HepG2 (cell line): Measurements from ENCODE around the gene SLC1A4. TPM values are rescaled to one million over a fixed set of nuclear protein-coding genes. Genes with fewer than 3 reads are reported as not detected.

Experiments
- ATAC-seq: fragments of 200-7000 bp; cut with Tn5 transposase; 3 replicates; pipeline ENCODE4 v1.9.1; 2020; ENCODE audit warnings: mild to moderate bottlenecking, moderate library complexity
- BruUV-seq: library from RNA; stranded (reverse); fragments of 400-500 nt; replicated peaks from 2 replicates; lab custom pipeline; 2021; lab: Mats Ljungman, UMichigan
- CTCF ChIA-PET: fragments of 300-600 bp; formaldehyde crosslinking; extraction: SDS; loops from one replicate; lab custom pipeline; 2021; ENCODE audit warnings: low total read pairs, inconsistent platforms, low intra/inter-chr PET ratio; lab: Yijun Ruan, JAX
- POLR2A ChIA-PET: fragments of 350-600 bp; sonication (Branson Sonifier 250); formaldehyde crosslinking; loops from one replicate; lab custom pipeline; 2020; ENCODE audit warnings: antibody characterized with exemption, inconsistent platforms; lab: Yijun Ruan, JAX
- DNase-seq: peaks from one replicate; pipeline ENCODE4 v3.0.0-alpha.2; 2015; ENCODE audit warnings: low spot score
- FAIRE-seq: peaks from 3 replicates; lab custom pipeline; 2011; peaks lifted over from hg19 to GRCh38; lab: Jason Lieb, UNC
- H2AFZ ChIP-seq: one replicate; pipeline ENCODE4 v1.6.1; 2011; ENCODE audit warnings: low read length, inconsistent platforms
- H3K27ac ChIP-seq: fragments of 300-600 bp; 3 replicates; pipeline ENCODE4 v1.8.0; 2011; ENCODE audit warnings: mixed run types, mild to moderate bottlenecking, mixed read lengths, low read length, inconsistent platforms; ENCODE audit not compliant: insufficient read depth; ENCODE audit errors: extremely low read length
- H3K27me3 ChIP-seq, 2 experiments: fragments of 200-600 bp in 1 of 2; 2 replicates in 1 of 2; 3 replicates in 1 of 2; pipeline versions ENCODE4 v1.6.0 to v1.8.0; 2011; ENCODE audit warnings: low read length in 2 of 2, mild to moderate bottlenecking in 2 of 2, moderate library complexity in 2 of 2, inconsistent platforms in 1 of 2; ENCODE audit not compliant: insufficient read depth in 2 of 2, control insufficient read depth in 1 of 2
- H3K36me3 ChIP-seq, 2 experiments: fragments of 200-600 bp in 1 of 2; replicated peaks in 1 of 2; 2 replicates in 1 of 2; 3 replicates in 1 of 2; pipeline versions ENCODE4 v1.5.1 to v1.8.0; 2011; ENCODE audit warnings: low read length in 2 of 2, inconsistent platforms in 1 of 2; ENCODE audit not compliant: insufficient read depth in 2 of 2, control insufficient read depth in 1 of 2
- H3K4me1 ChIP-seq: 2 replicates; pipeline ENCODE4 v1.5.1; 2012; ENCODE audit warnings: low read length, inconsistent platforms; ENCODE audit not compliant: insufficient read depth
- H3K4me2 ChIP-seq: 2 replicates; pipeline ENCODE4 v1.6.0; 2011; ENCODE audit warnings: low read depth, low read length, inconsistent platforms
- H3K4me3 ChIP-seq, 3 experiments: fragments of 200-600 bp in 1 of 3; sonication (generic), shearing (Covaris generic) in 1 of 3; replicated peaks in 1 of 3; 2 replicates each; pipeline ENCODE4 v1.5.1; 2011 to 2016; ENCODE audit warnings: low read length in 3 of 3, inconsistent platforms in 2 of 3, low read depth in 2 of 3, mild to moderate bottlenecking in 2 of 3, control low read depth in 1 of 3, mixed read lengths in 1 of 3; ENCODE audit not compliant: insufficient read depth in 1 of 3
- H3K79me2 ChIP-seq: one replicate; pipeline ENCODE4 v1.6.1; 2011; ENCODE audit warnings: low read length, inconsistent platforms; ENCODE audit not compliant: insufficient read depth
- H3K9ac ChIP-seq: 2 replicates; pipeline ENCODE4 v1.6.0; 2011; ENCODE audit warnings: mild to moderate bottlenecking, low read depth, low read length, inconsistent platforms; ENCODE audit not compliant: insufficient read depth
- H3K9me3 ChIP-seq: 2 replicates; pipeline ENCODE4 v1.5.1; 2012; ENCODE audit warnings: mild to moderate bottlenecking, low read length
- H4K20me1 ChIP-seq: 2 replicates; pipeline ENCODE4 v1.6.0; 2011; ENCODE audit warnings: inconsistent platforms, mild to moderate bottlenecking, low read length, moderate library complexity; ENCODE audit not compliant: insufficient read depth
- EP300 ChIP-seq, 3 experiments: sonication (generic) in 1 of 3; formaldehyde crosslinking in 1 of 3; IDR thresholded peaks; 2 replicates each; pipeline versions ENCODE4 v1.5.1 to v1.6.1; 2011 to 2020; ENCODE audit warnings: low read depth in 2 of 3, low read length in 2 of 3, borderline replicate concordance in 1 of 3, improper control_type of control experiment in 1 of 3, mild to moderate bottlenecking in 1 of 3, missing genetic modification reagents in 1 of 3, moderate library complexity in 1 of 3
- GATAD2A ChIP-seq: IDR thresholded peaks from 2 replicates; pipeline ENCODE4 v1.6.1; 2016
- PCBP1 ChIP-seq: fragments of 200-400 bp; formaldehyde crosslinking; IDR thresholded peaks from 2 replicates; pipeline ENCODE4 v1.6.1; 2017; ENCODE audit warnings: mild to moderate bottlenecking, low read depth, low read length, borderline replicate concordance
- SP140L ChIP-seq: sonication (generic); formaldehyde crosslinking; IDR thresholded peaks from 2 replicates; pipeline ENCODE4 v1.4.0; 2020; ENCODE audit warnings: missing genetic modification reagents, borderline replicate concordance
- WGBS: methylation state at CpG from one replicate; pipeline ENCODE4 v1.1.6; 2017; ENCODE audit warnings: low lambda C conversion rate; 5-methylcytosine and 5-hydroxymethylcytosine counted together
- in situ Hi-C: cut with HindIII; loops from 2 replicates; pipeline ENCODE4 v1.10.0; 2017; ENCODE audit warnings: low pct_unique_long_range_greater_than_20kb; ENCODE audit not compliant: extremely low pct_ligation_motif_present
- intact Hi-C: fragments of 100-400 bp; cut with micrococcal nuclease; formaldehyde crosslinking; loops from one replicate; pipeline ENCODE4 v1.10.0; 2022; ENCODE audit not compliant: unreplicated experiment
- polyA plus RNA-seq, 8 experiments: library from polyadenylated mRNA; depleted of rRNA in 3 of 8; stranded (reverse) in 7 of 8; unstranded in 1 of 8; fragments of >200 nt; fragmentation: Illumina TruSeq in 4 of 8; extraction: Trizol in 4 of 8; gene quantifications; 2 replicates each; pipeline versions ENCODE4 v1.2.1 to v1.2.3, GENCODE V29; 2011 to 2016; ENCODE audit warnings: low read depth in 4 of 8, missing spikeins in 1 of 8, mixed read lengths in 1 of 8; ENCODE audit not compliant: insufficient read depth in 1 of 8
- total RNA-seq, 5 experiments: library from RNA; depleted of rRNA; stranded (reverse); fragments of >200 nt; fragmentation: Illumina TruSeq; extraction: Trizol; gene quantifications; 2 replicates each; pipeline ENCODE4 v1.2.3, GENCODE V29; 2016; ENCODE audit warnings: low read depth in 1 of 5
- TF ChIP-seq, protein P1 (sequence below): sonication (generic); formaldehyde crosslinking; IDR thresholded peaks from 2 replicates; pipeline ENCODE4 v1.4.0; 2020; ENCODE audit warnings: missing genetic modification reagents; ENCODE audit errors: not compliant biosample characterization
- TF ChIP-seq, protein P2 (sequence below): sonication (generic); formaldehyde crosslinking; IDR thresholded peaks from 2 replicates; pipeline ENCODE4 v1.8.1; 2023; ENCODE audit warnings: mild to moderate bottlenecking, missing genetic modification reagents, borderline replicate concordance
- TF ChIP-seq, protein P3 (sequence below): sonication (generic); formaldehyde crosslinking; IDR thresholded peaks from 2 replicates; pipeline ENCODE4 v1.4.0; 2020; ENCODE audit warnings: missing genetic modification reagents
- TF ChIP-seq, protein P4 (sequence below): IDR thresholded peaks from 2 replicates; pipeline ENCODE4 v1.6.1; 2016; ENCODE audit warnings: low read depth, control low read depth
- TF ChIP-seq, protein P5 (sequence below): sonication (generic); formaldehyde crosslinking; IDR thresholded peaks from 2 replicates; pipeline ENCODE4 v1.5.1; 2020; ENCODE audit warnings: missing genetic modification reagents, mild to moderate bottlenecking, borderline replicate concordance

Gene SLC1A4
- total and polyA plus RNA-seq, 2 of the 13 experiments (the other 11 are each of a cell fraction or from before 2014, with no cell fraction given), result 21.0 to 39.6 TPM

DNA sequence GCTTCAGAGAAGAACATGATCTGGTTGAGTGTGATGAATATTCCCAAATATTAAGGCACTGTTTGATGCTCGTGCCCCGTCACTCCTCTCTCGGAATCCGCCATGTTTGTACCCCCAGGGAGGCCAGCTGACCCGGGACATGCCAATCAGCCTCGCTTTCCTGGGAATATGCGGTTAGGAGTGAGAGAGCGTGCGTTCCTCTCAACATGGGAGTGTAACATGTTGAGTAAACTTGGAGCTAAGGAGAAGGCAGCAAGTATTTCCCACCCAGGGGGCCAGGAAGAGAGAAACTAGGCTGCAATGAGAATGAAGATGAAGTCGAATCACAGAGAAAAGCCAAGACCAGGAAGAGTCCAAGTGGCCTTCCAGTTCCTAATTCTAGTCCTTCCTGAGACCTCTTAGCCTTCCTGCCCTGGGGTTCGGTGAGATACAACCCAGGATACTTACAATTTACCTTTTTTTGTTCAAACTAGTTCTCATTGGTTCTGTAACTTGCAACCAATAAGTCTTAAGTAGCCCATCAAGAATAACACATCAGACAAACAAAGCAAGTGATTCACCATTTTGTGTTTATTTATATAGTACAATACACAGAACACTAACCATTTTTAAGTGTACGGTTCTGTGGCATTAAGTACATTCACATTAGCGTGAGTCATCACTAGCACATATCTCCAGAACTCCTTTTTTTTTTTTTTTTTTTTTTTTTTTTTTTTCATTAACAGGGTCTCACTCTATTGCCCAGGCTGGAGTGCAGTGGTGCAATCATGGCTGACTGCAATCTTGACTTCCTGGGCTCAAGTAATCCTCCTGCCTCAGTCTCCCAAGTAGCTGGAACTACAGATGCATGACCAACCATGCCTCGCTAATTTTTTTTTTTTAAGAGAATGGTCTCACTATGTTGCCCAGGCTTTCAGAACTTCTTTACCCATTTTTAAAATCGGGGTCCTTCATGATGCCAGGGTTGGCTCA is 36.4 kb upstream of the SLC1A4 start:
- Histone ChIP-seq H3K9me3 (no peaks in the 10 kb centered on the region), H4K20me1 (no peaks in the 10 kb centered on the region), H3K4me2 (no peak overlapping the region), H3K27me3 (no peaks in the 10 kb centered on the region), H3K9ac (no peak overlapping the region), H3K27ac (no peak overlapping the region), H3K4me3 (no peak overlapping the region), H2AFZ (no peak overlapping the region), H3K36me3 (no peaks in the 10 kb centered on the region), H3K4me1 (peaks cover 32% of the 10 kb centered on the region), H3K79me2 (no peaks in the 10 kb centered on the region)
- FAIRE-seq (no peak), DNase-seq (no peak), ATAC-seq (no peak)
- no TSS peak for BruUV-seq
- ChIA-PET POLR2A (no interaction called here), CTCF (no interaction called here)
- TF ChIP-seq EP300 (IDR thresholded peaks at IDR 0.05; ENCODE audit: low read depth in 2 of 2, low read length in 2 of 2) (0 out of 4 replicates have a peak, but pooled peaks of 1 of the 2 experiments have one; percentile 9), EP300 (CRISPR knock-in tag; IDR thresholded peaks at IDR 0.05; ENCODE audit: borderline replicate concordance) (no peak)
- TF ChIP-seq, protein P1, sequence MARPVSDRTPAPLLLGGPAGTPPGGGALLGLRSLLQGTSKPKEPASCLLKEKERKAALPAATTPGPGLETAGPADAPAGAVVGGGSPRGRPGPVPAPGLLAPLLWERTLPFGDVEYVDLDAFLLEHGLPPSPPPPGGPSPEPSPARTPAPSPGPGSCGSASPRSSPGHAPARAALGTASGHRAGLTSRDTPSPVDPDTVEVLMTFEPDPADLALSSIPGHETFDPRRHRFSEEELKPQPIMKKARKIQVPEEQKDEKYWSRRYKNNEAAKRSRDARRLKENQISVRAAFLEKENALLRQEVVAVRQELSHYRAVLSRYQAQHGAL (CRISPR knock-in tag), result no peak
- WGBS, result 79% methylated on average over 15 of the region's 15 CpGs
- in situ Hi-C loops, result no loop called here
- intact Hi-C loops, result no loop called here

DNA sequence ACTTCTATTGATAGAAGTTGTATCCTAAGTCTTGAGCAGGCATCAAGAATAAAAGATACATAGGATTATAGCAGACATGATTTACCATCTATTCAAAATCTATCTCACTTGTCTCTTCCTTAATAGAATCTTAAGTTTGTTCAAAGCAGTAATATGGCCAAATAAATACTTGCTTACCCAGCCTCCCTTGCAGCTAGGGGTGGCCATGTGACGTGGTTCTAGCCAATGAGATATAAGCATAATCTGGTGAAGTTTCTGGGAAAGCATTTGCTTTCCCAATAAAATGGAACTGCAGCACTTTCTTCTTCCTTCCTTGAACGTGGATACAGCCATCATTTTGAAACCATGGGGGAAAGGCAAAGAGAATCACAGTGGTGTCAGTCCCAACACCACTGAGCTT is 33.7 kb upstream of the SLC1A4 start:
- no peaks in the 10 kb centered on the region for H3K36me3 ChIP-seq
- H3K27me3 ChIP-seq, result no peaks in the 10 kb centered on the region
- H3K9ac ChIP-seq, result no peak overlapping the region
- FAIRE-seq (no peak), DNase-seq (no peak), ATAC-seq (no peak)
- H3K27ac ChIP-seq, result no peak overlapping the region
- H4K20me1 ChIP-seq, result no peaks in the 10 kb centered on the region
- no peak overlapping the region for H3K4me2 ChIP-seq
- H2AFZ ChIP-seq, result no peak overlapping the region
- BruUV-seq, result no TSS peak
- intact Hi-C loops, result no loop called here
- no peaks in the 10 kb centered on the region for H3K9me3 ChIP-seq
- in situ Hi-C loops, result no loop called here
- H3K79me2 ChIP-seq, result no peaks in the 10 kb centered on the region
- ChIA-PET POLR2A (no interaction called here), CTCF (no interaction called here)
- H3K4me1 ChIP-seq, result peaks cover 40% of the 10 kb centered on the region
- 79% methylated on average over 2 of the region's 2 CpGs for WGBS
- H3K4me3 ChIP-seq, result no peak overlapping the region
- TF ChIP-seq, protein P2, sequence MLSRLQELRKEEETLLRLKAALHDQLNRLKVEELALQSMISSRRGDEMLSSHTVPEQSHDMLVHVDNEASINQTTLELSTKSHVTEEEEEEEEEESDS (CRISPR knock-in tag), result no peak
- no peak for TF ChIP-seq GATAD2A (CRISPR knock-in tag)
- TF ChIP-seq, protein P3, sequence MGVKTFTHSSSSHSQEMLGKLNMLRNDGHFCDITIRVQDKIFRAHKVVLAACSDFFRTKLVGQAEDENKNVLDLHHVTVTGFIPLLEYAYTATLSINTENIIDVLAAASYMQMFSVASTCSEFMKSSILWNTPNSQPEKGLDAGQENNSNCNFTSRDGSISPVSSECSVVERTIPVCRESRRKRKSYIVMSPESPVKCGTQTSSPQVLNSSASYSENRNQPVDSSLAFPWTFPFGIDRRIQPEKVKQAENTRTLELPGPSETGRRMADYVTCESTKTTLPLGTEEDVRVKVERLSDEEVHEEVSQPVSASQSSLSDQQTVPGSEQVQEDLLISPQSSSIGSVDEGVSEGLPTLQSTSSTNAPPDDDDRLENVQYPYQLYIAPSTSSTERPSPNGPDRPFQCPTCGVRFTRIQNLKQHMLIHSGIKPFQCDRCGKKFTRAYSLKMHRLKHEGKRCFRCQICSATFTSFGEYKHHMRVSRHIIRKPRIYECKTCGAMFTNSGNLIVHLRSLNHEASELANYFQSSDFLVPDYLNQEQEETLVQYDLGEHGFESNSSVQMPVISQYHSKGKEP (CRISPR knock-in tag), result no peak
- no peak for TF ChIP-seq SP140L (CRISPR knock-in tag)
- TF ChIP-seq, protein P4, sequence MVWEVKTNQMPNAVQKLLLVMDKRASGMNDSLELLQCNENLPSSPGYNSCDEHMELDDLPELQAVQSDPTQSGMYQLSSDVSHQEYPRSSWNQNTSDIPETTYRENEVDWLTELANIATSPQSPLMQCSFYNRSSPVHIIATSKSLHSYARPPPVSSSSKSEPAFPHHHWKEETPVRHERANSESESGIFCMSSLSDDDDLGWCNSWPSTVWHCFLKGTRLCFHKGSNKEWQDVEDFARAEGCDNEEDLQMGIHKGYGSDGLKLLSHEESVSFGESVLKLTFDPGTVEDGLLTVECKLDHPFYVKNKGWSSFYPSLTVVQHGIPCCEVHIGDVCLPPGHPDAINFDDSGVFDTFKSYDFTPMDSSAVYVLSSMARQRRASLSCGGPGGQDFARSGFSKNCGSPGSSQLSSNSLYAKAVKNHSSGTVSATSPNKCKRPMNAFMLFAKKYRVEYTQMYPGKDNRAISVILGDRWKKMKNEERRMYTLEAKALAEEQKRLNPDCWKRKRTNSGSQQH (CRISPR knock-in tag), result no peak
- TF ChIP-seq, protein P5, sequence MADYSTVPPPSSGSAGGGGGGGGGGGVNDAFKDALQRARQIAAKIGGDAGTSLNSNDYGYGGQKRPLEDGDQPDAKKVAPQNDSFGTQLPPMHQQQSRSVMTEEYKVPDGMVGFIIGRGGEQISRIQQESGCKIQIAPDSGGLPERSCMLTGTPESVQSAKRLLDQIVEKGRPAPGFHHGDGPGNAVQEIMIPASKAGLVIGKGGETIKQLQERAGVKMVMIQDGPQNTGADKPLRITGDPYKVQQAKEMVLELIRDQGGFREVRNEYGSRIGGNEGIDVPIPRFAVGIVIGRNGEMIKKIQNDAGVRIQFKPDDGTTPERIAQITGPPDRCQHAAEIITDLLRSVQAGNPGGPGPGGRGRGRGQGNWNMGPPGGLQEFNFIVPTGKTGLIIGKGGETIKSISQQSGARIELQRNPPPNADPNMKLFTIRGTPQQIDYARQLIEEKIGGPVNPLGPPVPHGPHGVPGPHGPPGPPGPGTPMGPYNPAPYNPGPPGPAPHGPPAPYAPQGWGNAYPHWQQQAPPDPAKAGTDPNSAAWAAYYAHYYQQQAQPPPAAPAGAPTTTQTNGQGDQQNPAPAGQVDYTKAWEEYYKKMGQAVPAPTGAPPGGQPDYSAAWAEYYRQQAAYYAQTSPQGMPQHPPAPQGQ (CRISPR knock-in tag), result no peak
- no peak for TF ChIP-seq PCBP1
